HG02610 (cell line): Measurements from ENCODE around the gene TAX1BP3.

Experiments used
- ATAC-seq: cut with Tn5 transposase; IDR thresholded peaks from one replicate; pipeline ENCODE4 v1.9.1; 2021; ENCODE audit warnings: mild to moderate bottlenecking, moderate library complexity; ENCODE audit not compliant: unreplicated experiment

Gene TAX1BP3

GRCh38 chr17:3632287-3632686, 36.1 kb downstream of the TAX1BP3 start:
- no peak for ATAC-seq

DNA sequence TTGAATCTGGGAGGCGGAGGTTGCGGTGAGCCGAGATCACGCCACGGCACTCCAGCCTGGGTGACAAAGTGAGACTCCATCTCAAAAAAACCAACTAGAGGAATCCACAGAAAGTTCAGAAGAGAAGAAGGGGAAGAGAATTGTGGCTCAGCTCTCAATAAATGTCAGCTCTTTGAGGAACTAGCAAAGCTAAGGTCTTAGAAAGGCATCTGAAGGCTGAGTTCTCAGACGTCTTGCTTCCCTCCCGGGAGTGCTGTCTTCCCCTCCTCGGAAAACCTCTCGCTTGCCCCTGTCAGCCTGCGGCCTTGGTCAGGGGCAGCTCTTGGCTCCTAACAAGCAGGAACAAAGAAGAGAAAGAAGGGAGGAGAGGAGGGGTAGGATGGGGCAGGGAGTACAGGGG, 37.6 kb downstream of the TAX1BP3 start:
- ATAC-seq = no peak

DNA sequence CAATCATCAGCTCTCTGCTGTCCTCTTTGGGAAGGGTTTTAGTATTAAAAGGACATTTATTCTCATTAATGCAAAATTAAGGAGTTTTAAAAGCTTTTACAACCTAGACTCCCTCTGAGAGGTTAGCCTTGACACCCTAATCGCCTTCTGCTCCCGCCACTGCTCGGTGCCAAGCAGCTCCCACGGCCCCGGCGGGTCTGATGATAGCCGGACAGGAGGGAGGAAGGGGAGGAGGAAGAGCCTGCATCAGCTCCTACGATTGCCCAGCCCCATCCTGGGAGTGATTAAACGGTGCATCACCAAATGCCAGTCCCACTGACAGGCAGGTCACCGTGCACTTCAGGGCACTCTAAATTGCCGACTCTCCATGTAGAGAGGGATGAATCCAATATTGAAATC, 40.6 kb downstream of the TAX1BP3 start:
- no peak for ATAC-seq

DNA sequence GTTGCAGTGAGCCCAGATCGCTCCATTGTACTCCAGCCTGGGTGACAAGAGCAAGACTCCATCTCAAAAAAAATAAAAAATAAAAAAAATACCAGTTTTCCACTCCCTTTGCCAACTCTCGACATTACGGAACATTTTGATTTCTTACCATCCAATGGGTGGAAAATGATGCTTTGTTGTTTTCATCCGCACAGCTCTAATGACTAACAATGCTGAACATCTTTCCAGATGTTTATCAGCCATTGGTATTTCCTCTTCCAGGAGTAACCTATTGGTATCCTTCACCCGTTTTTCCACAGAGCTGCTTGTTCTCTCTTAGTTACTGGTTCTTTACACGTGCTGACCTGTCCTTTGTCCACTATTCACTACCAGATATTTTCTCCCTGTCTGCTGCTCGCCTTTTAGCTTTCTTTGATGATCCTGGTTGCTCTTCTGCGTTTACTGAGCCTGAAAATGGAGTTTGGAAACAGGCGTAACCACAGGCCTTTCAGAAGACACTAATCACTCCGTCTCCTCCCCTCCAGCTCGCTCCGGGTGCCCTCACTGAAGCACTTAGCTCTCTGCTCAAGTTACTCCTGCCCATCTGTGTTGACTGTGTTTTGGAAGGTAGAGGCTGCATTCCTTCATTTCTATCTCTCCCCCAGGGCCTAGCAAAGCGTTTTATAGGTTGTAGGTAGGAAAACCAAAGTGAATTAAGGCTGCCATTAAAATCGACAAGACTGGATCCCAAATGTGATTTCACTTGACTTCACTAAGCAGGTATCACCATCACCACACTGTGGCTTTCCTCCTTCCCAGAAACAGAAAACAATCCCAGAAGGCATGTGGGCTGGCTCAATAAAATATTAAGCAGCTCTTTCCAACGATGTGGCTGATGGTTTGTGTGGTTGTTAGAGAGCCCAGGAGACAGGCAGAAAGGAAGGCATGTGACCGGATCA, 41.3 kb downstream of the TAX1BP3 start:
- ATAC-seq = no peak

DNA sequence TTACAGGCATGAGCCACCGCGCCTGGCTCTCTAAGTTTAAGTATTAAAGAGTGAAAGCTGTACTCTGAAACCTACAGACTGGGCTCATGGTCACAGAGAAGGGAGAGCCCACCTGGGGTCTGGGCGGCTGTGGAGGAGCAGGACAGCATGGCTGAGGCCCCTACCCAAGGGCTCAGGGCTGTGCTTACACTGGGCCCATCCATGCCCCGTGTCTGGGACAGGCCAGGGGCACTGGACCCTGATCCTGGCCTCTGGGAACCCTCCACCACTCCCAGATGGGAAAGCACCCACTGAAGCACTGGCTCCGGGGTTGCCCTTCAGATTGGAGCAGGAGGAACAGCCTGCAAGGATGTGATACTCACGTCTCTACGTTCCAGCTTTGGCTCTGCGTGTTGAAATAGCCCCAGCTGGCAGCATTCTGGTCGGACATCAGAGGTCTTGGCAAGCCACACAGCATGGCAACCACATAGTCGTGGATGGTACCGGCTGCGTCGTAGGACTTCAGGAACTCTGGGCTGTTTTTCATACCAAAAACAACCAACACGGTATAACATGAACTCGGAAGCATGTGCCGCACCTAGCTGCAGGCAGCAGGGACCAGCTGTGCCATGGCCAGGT, 45.3 kb downstream of the TAX1BP3 start:
- ATAC-seq = no peak

DNA sequence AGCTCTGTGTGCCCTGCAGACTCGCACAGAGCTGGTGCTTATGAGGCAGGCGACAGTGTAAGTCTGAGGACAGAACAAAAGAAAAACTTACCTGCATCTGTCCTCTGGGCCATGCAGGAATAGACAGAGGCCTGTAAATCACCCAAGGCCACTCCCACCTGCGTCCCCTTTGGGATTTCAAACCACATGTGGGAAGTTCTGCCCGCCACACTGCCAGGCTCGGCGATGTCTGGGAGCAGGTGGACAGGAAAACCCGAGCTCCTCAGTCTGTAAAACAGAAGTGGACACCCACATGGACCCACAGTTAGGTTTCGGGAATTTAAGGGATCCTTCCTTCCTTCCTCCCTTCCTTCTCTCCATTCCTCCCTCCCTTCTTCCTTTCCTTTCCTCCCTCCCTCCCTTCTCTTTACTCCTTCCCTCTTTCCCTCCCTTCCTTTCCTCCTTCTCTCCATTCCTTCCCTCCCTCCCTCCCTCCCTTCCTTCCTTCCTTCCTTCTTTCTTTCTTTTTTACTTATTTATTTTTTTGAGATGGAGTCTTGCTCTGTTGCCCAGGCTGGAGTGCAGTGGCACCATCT, 47.1 kb downstream of the TAX1BP3 start:
- ATAC-seq = no peak

GRCh38 chr17:3615160-3615870, 53.1 kb downstream of the TAX1BP3 start:
- no peak for ATAC-seq

DNA sequence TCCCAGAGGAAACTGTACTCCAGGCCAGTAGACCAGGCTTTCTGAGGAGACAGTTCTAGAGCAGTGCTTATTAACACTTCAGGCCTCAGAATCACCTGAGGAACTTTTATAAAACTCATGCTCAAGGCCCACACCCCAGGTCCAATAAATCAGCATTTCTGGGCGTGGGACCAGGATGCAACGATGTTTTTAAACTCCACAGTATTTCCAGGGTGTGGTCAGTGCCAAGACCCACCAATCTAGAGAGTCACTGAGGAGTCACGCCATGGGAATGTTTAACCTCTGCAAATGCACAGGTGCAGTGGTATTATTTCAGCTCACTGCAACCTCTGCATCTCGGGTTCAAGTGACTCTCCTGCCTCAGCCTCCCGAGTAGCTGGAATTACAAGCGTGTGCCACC, 55.3 kb downstream of the TAX1BP3 start:
- no peak for ATAC-seq
